Osteoblast (primary cell): ENCODE data around the gene TNFSF18. TPM values are rescaled to one million over a fixed set of nuclear protein-coding genes. Genes with fewer than 3 reads are reported as not detected.

Source experiments
- DNase-seq: peaks from one replicate; pipeline ENCODE4 v3.0.0; 2011; ENCODE audit warnings: low spot score, mixed read lengths; ENCODE audit not compliant: insufficient read length; ENCODE audit errors: missing footprints
- H2AFZ ChIP-seq: 2 replicates; pipeline ENCODE4 v1.6.0; 2011; ENCODE audit warnings: mild to moderate bottlenecking, low read length
- H3K27ac ChIP-seq: 2 replicates; pipeline ENCODE4 v1.5.1; 2011; ENCODE audit warnings: mild to moderate bottlenecking, low read depth, low read length, moderate library complexity
- H3K27me3 ChIP-seq: 2 replicates; pipeline ENCODE4 v1.6.0; 2012; ENCODE audit warnings: mild to moderate bottlenecking, control low read depth, inconsistent platforms, low read length, moderate library complexity; ENCODE audit not compliant: insufficient read depth
- H3K36me3 ChIP-seq: 2 replicates; pipeline ENCODE4 v1.5.1; 2011; ENCODE audit warnings: mild to moderate bottlenecking, low read length, control low read depth, moderate library complexity; ENCODE audit not compliant: insufficient read depth
- H3K4me1 ChIP-seq: 2 replicates; pipeline ENCODE4 v1.5.1; 2011; ENCODE audit warnings: mild to moderate bottlenecking, low read length, control low read depth, moderate library complexity; ENCODE audit not compliant: insufficient read depth
- H3K4me2 ChIP-seq: 2 replicates; pipeline ENCODE4 v1.6.0; 2011; ENCODE audit warnings: mild to moderate bottlenecking, low read length; ENCODE audit not compliant: insufficient read depth
- H3K4me3 ChIP-seq: fragments of 200-600 bp; sonication (generic); 3 replicates; pipeline ENCODE4 v1.5.1; 2012; ENCODE audit warnings: mild to moderate bottlenecking, low read length, inconsistent platforms; ENCODE audit not compliant: insufficient read depth
- H3K79me2 ChIP-seq: 2 replicates; pipeline ENCODE4 v1.6.0; 2012; ENCODE audit warnings: mild to moderate bottlenecking, low read length, control low read depth, inconsistent platforms; ENCODE audit not compliant: insufficient read depth
- H3K9me3 ChIP-seq: 2 replicates; pipeline ENCODE4 v1.5.1; 2011; ENCODE audit warnings: low read depth, low read length, control low read depth
- H4K20me1 ChIP-seq: 2 replicates; pipeline ENCODE4 v1.6.0; 2012; ENCODE audit warnings: mild to moderate bottlenecking, low read length, control low read depth; ENCODE audit not compliant: insufficient read depth
- CTCF ChIP-seq: IDR thresholded peaks from 2 replicates; pipeline ENCODE4 v1.5.1; 2011; ENCODE audit warnings: mild to moderate bottlenecking, low read depth, low read length, moderate library complexity; ENCODE audit errors: extremely low read depth
- total RNA-seq: library from RNA; depleted of rRNA; stranded (reverse); fragments of >200 nt; gene quantifications from 2 replicates; pipeline ENCODE4 v1.2.3, GENCODE V29; 2012

The TNFSF18 gene
- total RNA-seq, 1 donor, result 0.36 TPM

GRCh38 chr1:173062150-173062938 lies 11.6 kb upstream of the TNFSF18 start:
- peak; percentile 35 for DNase-seq
- H3K4me2 ChIP-seq, result no peak overlapping the region
- no peaks in the 10 kb centered on the region for H3K79me2 ChIP-seq
- no peak overlapping the region for H3K27ac ChIP-seq
- TF ChIP-seq CTCF, result no peak
- no peaks in the 10 kb centered on the region for H3K36me3 ChIP-seq
- no peaks in the 10 kb centered on the region for H3K27me3 ChIP-seq
- H3K9me3 ChIP-seq, result no peaks in the 10 kb centered on the region
- no peaks in the 10 kb centered on the region for H3K4me1 ChIP-seq
- H3K4me3 ChIP-seq, result no peak overlapping the region
- H4K20me1 ChIP-seq, result no peaks in the 10 kb centered on the region
- no peak overlapping the region for H2AFZ ChIP-seq

- no peaks in the 10 kb centered on the region for H3K79me2 ChIP-seq
- H3K36me3 ChIP-seq, result no peaks in the 10 kb centered on the region
- DNase-seq, result peak; percentile 58
- no peaks in the 10 kb centered on the region for H3K4me1 ChIP-seq
- no peak overlapping the region for H2AFZ ChIP-seq
- no peak overlapping the region for H3K27ac ChIP-seq
- H3K9me3 ChIP-seq, result no peaks in the 10 kb centered on the region
- no peaks in the 10 kb centered on the region for H4K20me1 ChIP-seq
- no peaks in the 10 kb centered on the region for H3K27me3 ChIP-seq
- no peak for TF ChIP-seq CTCF
- no peak overlapping the region for H3K4me2 ChIP-seq
- H3K4me3 ChIP-seq, result no peak overlapping the region
Observed at GRCh38 chr1:173058556-173058955, 7.8 kb upstream of the TNFSF18 start.

GRCh38 chr1:173057984-173058383 lies 7.2 kb upstream of the TNFSF18 start:
- no peak for DNase-seq
- H3K27me3 ChIP-seq, result no peaks in the 10 kb centered on the region
- H3K4me2 ChIP-seq, result no peak overlapping the region
- no peaks in the 10 kb centered on the region for H3K36me3 ChIP-seq
- no peaks in the 10 kb centered on the region for H3K4me1 ChIP-seq
- no peaks in the 10 kb centered on the region for H3K9me3 ChIP-seq
- H4K20me1 ChIP-seq, result no peaks in the 10 kb centered on the region
- H2AFZ ChIP-seq, result no peak overlapping the region
- H3K27ac ChIP-seq, result no peak overlapping the region
- H3K79me2 ChIP-seq, result no peaks in the 10 kb centered on the region
- no peak overlapping the region for H3K4me3 ChIP-seq
- TF ChIP-seq CTCF, result no peak

GRCh38 chr1:173056365-173056764 lies 5.6 kb upstream of the TNFSF18 start:
- H3K27ac ChIP-seq, result no peak overlapping the region
- H3K4me2 ChIP-seq, result no peak overlapping the region
- H3K4me3 ChIP-seq, result no peak overlapping the region
- no peaks in the 10 kb centered on the region for H3K36me3 ChIP-seq
- TF ChIP-seq CTCF, result no peak
- no peaks in the 10 kb centered on the region for H4K20me1 ChIP-seq
- H3K9me3 ChIP-seq, result no peaks in the 10 kb centered on the region
- no peaks in the 10 kb centered on the region for H3K27me3 ChIP-seq
- H3K4me1 ChIP-seq, result no peaks in the 10 kb centered on the region
- H3K79me2 ChIP-seq, result no peaks in the 10 kb centered on the region
- H2AFZ ChIP-seq, result no peak overlapping the region
- no peak for DNase-seq
